Stimulated activated CD4-positive, alpha-beta T cell treated with anti-CD3 and anti-CD28 coated beads, Interleukin-4, amount 100 ng/mL, for 4 hours (primary cell): Measurements from ENCODE around the gene STYXL2.

Experiments
- DNase-seq, 2 experiments: peaks; one replicate each; pipeline ENCODE4 v3.0.0-alpha.2; 2020

STYXL2 gene

DNA sequence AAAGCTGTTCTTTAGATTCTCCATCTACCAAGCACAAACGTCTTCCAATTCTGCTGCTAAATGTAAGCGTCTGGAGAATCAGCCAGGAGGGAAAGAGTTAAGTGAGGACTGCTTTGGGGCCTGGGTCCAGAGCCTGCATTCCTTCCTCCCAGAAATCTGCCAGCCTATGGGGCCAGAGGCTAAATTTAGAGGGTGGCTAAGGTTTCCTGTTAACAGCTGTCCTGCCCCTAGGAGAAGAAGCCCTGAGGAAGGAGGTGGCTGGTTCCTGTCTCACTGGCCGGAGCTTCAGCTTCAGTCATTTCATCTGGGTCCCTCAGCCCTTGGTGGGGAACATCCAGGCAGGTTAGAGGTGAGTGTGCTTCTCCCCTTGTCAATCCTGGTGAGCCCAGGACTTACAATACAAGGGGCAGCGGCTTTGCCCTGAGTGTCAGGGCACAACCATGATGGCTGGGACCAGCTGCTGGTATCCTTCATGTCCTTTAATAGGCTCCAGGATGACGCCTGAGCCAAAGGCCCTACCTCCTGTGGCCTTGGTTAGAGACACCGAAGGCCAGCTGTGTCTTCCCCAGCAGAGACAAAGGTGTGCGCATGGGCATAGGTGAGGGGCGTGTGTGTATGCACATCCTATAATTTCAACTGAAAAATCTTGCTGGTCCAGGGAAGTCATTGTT is at the start of gene STYXL2:
STYXL2 (plus strand) TSS at position 230 of the 671 bp plus-strand sequence. CDS start 775 bp downstream, outside the sequence.
- DNase-seq = no peak

DNA sequence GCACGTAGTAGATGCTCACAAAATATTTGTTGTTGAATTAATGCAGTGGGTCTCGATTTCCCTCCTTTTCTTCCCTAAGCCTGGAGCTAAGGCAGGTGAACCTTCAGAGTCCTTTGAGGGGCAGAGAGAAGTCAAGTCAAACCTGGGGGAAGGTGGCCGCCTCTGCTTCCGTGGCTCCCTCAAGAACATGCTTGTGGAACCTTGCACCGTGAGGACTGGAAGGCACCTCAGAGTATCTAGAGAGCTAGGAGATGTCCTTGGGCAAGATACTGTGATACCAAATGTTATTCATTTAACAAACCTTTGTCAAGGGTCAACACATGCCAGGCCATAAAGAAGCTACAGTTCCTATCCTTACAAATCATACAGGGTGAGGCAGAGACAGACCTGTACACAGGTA is 42.0 kb upstream of the STYXL2 start:
- no peak for DNase-seq

DNA sequence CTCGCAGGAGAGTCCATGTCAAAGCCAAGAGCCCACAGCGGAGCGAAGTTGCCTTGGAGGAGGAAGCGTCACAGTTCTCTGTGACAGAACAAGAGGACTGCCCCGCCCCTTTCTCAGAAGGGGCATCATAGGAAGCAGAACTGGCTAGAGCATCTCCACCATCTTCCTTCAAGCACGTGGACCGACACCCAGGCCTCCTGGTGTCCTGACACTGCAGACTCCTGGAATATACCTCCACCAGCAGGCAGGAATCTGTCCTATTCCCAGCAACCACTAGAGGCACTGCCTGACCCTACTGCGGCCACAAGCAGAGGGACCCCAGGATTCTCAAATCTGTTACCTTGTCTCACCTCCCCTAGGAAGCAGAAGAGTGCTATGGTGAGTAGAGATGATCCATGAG is 41.5 kb upstream of the STYXL2 start:
- no peak for DNase-seq

DNA sequence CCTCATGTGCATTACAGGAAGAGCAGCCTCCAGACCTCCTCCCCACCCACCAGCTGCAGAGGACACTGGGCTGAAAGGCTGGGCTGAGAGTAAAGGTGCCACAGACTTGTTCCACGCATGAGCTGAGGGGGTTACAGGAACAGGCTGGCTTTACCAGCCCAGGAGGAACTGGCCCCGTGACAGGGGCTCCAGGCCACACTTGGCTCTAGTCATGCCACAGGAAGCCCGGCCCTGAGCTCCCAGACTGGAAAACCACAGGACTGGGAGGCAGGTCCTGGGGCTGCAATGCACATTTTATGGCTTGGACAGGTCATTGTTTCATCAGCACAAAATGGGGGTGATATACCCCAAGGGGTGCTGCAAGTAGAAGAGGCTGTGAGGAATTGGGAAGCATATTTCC is 39.3 kb upstream of the STYXL2 start:
- DNase-seq = no peak

DNA sequence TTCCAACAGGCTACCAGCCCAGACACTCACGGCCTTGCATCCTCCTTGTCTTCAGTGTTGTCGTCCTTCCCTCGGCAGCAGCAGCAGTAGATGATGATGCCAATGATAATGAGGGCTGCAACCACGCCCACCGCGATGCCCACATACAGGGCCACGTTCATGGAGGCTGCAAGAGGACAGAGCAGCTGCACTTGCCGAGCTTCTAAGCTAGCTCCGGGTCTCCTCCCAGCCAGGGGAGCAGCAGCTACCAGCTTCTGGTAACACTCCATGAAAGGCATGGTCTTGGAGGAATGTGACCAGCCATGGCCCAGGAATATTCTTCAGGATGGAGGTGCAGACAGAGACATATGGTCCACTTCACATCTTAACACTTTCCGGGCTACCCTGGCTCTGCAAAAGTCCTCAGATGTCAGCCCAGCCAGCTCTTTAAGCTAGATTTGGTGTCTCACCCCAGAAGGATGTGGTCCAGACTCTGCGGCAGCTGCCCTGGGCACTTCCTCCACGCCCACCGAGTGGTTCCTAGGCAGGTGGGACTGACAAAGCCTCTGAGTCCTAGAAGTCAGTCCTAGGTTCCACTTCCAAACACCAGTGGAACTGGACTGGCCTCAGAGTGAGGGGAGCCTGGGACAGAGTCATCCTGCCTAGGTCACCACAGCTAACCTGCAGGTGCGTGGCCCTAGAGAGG is 38.8 kb upstream of the STYXL2 start:
- DNase-seq = no peak

DNA sequence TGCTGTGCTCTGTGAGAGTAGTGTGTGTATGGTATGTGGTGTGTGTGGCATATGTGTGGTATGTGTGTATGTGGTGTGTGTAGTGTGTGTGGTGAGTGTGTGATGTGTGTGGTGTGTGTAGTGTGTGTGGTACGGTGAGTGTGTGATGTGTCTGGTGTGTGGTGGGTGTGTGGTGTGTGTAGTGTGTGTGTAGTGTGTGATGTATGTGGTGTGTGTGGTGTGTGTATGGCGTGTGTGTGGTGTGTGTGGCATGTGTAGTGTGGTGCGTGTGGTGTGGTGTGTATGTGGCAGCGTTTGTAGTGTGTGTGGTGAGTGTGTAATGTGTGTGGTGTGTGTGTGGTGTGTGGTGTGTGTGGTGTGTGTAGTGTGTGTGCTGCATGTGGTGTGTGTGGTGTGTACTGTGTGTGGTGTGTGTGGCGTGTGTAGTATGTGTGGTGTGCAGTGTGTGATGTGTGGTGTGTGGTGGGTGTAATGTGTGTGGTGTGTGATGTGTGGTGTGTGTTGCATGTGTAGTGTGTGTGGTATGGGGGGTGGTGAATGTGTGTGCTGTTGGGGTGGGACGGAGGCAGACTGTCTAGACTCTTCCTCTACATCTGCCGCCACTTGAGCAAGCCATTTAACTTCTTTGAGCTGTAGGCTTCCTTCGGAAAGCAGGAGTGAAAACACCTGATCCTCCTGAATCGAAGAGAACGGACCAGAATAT is 37.2 kb upstream of the STYXL2 start:
- no peak for DNase-seq

DNA sequence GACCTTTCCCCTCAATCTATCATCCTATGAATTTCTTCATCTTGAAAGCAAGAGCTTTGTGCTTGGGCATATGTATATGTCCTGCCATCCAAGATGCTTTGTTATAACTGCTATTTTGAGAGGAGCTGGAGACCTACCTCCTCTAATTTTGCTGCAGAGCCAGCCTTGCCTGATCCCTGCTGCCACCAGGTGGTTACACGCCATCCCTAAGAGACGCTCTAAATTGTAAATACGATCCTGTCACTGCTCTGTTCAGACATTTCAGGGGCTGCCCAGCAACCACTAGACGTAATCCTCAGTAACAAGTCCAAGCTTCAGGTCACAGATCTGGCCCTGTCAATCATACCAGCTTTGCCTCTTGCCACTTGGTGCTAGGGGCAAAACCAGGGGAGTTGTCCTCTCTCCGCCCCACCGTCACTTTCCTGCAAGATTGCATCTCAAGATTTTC is 36.6 kb upstream of the STYXL2 start:
- DNase-seq = no peak

DNA sequence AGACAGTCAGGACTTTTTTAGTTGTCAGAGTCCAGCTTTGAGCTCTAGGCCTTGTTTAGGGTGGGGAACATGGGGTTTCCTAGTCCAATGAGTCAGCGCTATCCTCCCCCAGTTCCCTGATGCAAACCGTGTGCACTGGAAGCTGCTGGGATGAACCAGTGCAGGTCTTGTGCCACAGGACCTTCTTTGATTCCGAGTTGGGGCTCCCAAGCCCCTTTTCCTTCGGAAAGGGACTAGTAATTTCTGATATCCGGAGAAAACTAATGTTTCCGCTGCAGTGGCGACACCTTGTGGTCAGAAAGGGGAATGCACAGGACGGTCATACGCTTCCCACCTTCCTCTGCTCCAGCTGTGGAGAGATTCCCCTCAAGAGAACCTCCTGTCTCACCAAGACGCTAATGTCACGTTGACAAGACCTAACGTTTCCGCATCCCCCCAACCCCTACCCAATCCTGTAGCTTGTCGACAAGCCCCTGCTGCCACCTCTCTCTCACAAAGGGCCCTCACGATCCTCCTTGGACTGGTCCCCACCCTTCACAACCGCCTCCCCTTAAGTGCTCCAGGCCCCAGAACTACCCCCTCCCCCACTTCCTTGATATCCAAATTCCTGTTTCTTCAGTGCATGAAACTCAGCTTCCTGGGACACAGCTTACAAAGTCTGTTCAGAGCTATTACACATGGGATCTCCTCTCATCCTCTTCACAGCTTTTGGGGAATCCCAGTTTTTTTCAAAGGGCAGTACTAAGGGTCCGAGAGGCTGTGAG is 34.6 kb upstream of the STYXL2 start:
- peak; percentile 48 to 71 for DNase-seq

DNA sequence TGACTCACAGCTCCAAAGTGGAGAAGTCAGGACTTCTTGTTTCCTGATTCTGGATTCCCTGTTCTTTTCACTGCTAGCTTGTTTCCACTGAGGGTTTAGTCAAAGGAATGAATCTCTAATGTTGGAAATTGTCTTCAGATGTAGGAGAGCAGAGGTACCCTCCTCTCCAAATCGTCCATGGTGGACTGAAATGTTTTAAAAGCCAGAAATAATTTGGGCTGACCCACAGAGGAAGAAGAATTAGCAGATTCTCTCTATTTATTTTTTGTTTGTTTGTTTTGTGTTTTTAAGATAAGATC is 34.1 kb upstream of the STYXL2 start:
- no peak for DNase-seq

DNA sequence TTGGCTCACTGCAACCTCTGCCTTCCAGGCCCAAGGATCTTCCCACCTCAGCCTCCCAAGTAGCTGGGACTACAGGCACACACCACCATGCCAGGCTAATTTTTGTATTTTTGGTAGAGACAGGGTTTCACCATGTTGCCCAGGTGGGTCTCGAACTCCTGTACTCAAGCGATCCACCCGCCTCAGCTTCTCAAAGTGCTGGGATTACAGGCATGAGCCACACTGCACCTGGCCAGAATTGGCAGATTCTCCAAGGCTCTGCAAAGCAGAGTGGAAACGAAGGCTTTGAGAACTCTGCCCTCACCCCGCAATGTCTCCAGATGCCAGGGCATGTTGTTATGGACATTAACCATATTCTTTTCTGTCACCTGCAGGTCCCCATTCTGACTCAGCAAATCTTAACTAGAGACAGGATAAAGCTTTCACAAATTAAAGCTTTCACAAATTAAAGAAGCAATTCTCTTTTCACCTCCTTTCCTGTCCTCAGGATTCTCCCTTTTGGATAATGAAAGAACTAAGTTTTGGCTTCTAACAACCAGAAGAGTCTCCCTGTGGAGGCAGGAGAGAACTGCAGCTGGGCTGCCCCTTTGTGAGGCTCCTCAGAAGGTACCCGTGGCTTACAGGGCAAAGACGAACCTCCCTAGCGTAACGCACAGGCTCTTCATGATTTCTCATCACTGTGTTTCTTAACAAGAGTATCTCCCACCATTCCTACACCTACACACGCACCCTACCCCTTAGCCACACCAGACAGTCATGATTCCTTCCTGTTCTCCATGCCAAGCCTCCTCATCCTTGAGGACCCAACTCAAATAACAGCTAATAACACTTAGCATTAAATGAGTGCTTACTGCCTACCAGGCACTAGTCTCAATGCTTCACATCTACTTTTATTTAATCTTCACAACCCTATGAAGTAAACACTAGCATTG is 33.5 kb upstream of the STYXL2 start:
- DNase-seq = no peak

DNA sequence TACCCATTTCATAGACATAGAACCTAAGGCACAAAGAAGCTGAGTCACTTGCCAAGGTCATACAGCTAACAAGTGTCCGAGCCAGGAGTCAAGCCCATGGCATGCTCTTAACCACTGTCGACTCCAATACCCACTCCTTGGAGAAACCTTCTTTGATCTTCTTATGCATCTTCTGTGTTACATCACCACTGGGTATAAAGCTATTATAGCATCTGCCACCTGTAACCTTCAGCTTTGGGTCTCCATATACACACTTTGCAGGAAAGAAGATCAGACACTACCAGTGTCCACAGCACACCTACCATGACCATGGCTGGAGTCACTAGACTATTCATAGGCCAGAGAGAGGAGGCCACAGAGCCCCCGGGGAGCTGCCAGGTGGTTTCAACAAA is 32.8 kb upstream of the STYXL2 start:
- no peak for DNase-seq

DNA sequence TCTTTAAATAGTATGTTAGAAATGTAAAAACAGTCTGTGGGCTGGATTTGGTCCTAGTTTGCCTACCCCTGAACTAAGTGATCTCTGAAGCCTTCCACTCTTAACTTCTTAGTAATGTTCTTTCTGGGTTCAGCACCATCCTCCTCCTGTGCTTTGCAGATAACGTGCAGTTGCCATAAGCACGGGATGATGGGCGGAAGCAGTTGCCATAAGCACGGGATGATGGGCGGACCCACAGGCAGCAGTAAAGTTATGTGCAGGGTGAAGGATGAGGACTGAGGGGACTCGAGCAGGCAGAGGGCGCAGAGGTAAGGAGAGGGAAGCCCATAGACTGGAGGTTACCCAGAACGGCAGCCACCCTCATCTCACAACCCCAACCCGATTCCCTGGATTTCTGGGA is 29.3 kb upstream of the STYXL2 start:
- DNase-seq = no peak

DNA sequence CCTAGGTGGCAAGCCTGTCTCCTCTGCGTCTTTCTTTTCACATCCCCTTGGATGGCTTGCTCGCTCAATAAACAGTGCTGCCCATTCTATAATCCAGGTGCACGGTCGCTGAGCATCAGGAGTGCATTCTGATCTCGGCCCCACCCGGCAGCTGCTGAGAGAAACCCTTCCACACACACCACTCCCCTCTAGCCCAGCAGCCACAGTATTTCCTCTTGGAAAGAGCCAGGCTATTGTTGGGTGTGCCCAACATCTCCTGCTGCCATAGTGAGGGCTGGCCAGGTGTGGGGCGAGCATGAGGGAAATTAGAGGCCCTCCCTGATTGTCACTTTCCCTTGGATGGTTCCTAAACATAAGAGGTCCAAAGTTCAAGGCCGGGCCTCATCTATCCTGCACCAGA is 28.4 kb upstream of the STYXL2 start:
- DNase-seq = no peak

DNA sequence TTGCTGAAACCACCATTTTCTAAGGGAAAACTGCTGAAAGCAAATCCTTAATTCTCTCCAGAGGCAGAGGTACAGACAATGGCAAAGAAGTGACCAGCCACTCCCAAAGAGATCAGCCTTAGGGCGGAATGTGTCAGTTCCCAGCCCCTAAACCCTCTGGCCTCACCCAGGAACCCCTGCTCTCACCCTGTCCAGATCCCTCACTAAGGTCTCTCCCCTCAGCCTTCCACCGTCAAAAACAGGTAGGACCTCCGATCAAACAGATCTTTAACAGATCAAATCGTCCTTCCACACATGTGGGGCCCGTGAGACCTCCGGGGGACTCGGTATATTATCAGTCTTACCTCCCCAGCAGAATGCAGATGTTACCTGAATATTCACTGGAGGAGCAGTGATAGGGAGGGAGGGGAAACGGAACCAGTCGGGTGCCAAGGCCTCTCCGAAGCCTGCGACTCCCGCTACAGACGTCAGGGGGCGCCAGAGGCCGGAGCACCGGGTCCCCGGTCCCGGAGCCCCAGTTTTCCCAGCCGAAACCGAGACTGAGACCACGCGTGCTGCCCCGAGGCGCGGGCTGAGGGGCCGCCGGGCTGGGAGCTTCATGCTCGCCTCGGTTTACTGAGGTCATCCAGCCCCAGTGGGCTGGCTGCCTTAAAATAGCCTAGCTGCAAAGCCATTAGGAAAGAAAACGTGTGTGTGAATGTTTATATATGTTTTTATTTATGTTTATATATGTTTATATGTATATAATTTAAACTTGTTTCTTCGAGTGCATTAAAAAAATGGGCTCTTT is 27.3 kb upstream of the STYXL2 start:
- peak; percentile 70 to 80 for DNase-seq

DNA sequence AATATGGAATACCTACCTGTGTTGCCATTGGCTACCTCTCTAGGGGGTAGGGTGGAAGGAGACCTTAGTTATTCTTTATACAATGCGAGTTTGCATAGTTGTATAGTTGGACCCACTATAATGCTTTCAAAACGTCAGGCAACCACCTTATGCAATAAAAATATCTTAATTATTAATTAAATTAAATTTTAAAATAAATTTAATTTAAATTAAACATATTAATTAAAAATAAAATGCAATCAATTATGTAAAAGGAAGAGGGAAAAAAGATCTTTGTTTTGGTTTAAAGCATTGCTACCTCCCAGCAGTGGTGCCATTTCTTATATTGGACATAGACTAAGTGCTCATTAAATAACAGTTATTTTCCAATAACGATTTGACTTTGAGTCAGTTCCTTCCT is 26.0 kb upstream of the STYXL2 start:
- DNase-seq = no peak

DNA sequence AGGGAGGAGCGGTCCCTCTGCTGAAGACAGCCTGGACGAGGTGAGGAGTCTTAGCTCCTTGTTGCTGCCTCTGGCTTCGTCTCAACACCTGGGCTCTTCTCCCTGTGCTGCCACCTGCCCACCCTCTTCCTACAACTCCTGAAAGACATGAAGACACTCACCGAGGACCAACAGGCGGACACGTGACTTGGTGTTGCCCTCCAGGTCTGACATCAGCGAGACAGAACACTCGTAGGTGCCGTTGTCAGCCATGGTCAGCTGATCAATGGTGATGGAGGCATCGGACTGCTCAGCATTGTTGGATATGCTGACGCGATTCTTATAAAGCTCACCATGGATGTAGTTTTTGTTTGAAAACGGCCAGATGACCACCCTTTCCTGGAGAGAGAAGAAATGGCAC is 25.1 kb upstream of the STYXL2 start:
- DNase-seq = no peak

DNA sequence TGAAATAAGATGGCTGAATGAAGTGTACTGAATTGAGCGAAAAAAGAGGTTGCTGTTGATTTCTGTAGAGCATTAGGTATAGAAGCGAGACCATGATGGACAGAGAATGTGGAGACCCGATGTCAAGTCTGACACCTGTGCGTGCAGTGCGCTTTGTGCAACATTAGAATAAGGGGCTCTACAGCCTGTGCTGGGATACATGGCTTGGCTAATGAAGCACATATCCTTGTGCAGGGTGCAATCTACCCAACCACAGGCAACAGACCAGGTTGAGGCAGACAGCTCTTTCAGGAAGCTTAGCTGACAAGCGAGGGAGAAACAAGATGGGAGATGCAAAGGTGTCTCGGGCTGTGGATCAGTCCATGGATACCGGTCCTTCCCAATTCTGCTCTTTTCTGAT is 22.6 kb upstream of the STYXL2 start:
- DNase-seq = no peak

DNA sequence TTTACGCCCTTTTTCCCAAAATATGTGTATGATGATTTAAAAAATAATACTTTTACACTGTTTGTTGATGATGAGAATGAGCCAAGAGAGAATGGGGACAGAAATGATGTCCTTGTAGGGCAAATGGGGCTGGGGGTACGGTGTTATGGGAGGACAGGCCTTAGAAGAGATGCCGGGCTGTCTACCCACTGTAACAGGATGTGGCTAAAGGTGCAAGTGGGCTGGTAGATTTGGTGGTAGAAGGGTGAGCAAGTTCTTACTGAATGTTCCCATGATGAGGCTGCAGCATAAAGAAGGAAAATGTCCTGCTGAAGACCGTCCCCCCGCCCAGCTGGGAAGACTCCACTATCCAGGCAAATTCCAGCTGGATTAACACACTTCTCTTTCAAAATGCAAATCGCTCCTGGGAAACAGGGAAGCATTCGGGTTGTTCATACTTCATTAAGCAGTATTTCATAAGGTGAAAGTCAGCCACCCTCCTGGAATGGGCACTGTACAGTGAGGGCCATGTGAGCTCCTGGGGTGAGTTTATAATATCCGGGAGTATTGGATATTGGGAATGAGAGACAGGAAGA is 17.7 kb upstream of the STYXL2 start:
- DNase-seq = no peak

DNA sequence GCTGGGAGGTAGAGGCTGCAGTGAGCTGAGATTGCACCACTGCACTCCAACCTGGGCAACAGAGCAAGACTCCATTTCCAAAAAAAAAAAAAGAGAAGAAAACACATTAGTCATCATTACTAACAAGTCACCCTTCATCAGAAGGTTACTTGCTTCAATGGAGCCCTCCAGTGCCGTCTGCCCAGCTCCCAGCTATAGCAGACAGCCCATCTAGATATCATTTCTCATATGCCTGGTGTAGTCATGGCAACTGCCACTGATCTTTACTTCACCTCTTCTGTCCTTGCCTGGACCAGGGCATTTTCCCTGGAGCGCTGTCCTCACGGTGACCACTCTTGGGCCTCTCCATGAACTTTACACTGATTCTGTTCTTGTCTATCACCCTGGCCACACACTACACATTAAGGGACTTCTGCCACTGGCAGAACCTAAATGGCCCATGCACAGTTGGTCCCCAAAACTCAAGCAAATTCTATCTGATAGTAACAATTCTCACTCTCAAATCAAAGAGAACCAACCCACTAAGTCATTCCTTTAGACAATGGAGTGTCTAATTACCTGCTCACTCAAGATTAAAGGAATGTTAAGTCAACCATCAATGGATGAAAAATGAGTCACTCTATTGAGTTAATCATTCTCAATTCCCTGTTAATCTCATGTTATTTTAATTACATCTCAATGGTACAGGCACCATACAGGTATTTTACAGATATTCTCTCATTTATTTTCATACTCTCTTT is 16.6 kb upstream of the STYXL2 start:
- no peak for DNase-seq

DNA sequence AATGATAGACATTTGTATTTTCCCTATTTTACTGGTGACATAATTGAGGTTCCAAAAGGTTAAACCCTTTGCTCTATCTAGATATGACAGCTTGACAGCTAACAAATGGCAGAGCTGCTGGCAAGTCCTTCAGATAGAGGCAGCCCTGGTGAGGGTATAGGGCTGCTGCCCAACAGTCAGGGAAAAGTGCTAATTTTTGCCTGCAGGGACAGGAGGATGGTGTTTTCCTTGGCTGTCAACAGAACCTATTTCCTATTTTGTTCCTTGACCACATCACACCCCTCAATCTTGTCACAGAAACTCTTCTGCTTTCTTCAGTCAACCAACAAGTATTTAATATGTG is 16.0 kb upstream of the STYXL2 start:
- no peak for DNase-seq
